ENCODE results near the gene RNF8.
"Not testable (repeated sequence)": the region's sequence is repeated elsewhere in the genome, so short reads cannot be mapped to it uniquely, and the experiment has no call there.

Gene RNF8

DNA sequence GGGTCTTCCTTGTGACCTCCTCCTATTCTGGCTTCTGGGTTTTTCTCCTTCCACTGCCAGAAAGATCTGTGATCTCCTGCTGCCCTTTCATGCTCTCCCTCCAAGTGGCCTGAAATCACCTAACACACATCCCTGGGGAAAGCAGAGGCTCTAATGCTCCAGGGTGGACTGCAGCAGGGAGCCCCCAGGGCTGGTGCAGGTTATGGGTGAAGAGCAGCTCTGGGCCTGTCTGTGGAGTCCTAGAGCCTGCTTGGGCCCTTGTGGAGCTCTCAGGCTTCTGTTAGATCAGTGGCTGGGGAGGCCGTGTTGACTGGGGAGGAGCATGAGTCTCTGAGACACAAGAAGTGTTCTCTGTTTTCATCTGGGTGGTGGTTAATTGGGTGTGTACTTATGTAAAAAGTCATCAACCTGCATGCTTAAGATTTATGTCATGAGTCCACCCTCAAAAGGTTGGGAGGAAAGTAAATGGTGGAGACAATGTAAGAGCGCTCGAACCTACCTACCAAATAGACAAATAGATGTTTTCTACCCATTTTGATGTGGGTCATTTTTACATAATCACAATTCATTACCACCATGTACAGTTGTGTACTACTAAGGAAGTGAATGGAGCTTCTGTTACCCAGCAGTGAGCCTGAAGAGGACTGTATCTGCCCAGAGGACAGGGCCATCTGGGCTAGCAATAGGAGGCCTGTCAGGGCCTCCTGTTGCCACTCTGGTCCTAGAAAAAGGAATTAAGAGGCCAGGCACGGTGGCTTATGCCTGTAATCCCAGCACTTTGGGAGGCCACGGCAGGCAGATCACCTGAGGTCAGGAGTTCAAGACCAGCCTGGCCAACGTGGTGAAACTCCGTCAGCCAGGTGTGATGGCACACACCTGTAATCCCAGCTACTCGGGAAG lies 32.0 kb upstream of the RNF8 start:
- no peak for DNase-seq

DNA sequence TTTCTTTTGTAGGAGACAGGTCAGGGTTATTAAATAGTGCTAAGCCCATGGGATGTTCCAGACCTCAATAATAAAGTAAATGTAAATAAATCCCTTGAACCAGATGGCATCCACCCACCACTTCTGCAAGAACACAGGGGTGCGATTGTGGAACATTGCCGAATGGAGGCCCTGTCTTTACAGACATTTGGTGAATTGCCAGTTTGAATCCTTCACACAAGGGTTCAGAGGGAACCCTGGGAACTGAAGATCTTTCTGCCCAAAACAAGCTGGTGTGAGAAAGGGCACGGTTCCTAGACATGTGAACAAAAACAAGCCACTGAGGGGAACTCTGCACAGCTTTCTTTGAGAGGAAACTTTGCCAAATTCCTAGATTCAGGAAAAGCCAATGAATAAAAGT lies 30.2 kb upstream of the RNF8 start:
- no peak for DNase-seq

DNA sequence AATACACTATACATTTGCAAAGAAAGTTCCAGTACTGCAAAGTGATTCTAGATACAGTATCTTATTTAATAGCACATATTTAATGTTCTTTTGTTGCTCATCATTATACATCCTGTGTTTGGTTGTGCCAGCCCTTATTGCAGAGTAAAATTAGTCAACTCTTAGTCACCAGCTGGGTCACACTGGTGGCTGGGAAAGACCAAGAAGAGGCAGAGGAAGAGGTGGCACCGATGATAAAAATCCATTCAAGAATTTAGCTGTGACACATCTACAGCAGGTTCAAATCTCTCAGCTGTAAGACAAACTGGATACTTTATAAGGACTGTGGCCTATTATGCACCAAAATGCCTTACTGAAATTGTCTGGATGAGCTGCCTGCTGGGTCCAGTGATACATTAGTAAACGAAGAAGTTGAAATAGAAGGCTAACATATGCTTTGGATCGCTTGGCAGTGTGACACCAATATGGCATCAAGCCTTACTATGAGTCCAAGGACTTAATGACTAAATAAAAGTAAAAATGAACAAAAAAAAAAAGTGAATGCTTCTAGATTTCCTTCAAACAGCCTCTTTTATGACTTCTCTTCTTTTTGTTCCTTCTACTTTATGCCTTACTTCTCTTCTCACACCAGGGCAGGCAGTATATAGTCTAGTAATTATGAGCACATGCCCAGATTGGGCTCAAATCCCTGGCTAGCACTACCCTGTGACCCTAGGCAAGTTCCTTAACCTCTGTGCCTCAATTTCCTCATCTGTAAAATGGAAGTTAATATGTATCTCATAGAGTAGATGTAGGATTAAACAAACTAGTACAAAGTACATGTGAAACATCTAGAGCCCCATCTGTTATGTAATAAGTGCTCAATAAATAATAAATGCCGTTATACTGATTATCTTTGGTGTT lies 29.4 kb upstream of the RNF8 start:
- peak; percentile 17 for DNase-seq

DNA sequence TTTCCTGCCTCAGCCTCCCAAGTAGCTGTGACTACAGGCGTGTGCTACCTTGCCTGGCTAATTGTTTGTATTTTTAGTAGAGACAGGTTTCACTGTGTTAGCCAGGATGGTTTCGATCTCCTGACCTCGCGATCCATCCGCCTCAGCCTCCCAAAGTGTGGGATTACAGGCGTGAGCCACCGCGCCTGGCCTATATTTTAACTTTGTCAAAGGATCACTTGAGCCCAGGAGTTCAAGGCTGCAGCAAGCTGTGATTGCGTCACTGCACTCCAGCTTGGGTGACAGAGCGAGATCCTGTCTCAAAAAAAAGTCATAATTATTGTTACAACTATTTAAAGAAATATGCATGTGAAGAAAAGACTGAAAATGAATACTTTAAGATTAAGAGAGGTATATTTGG lies 23.4 kb upstream of the RNF8 start:
- DNase-seq = not testable (repeated sequence)

DNA sequence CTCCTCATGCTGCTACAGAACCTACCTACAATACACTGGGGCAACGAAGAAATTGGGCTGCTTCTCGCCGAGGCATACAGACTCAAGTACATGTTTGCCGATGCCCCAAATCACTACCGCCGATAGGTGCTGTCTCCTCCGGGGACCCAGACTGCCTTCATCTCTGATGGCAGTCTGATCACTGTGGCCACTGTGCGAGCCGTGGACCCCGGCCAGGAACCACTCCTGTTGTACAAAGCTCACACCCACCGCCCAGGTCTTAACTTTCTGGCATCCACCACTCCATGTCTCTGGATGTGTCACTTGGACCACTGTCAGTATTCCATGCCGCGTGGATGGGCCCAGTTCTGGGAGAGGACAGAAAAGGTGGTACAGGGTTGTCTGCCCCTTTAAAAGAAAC lies 22.7 kb upstream of the RNF8 start:
- no peak for DNase-seq

DNA sequence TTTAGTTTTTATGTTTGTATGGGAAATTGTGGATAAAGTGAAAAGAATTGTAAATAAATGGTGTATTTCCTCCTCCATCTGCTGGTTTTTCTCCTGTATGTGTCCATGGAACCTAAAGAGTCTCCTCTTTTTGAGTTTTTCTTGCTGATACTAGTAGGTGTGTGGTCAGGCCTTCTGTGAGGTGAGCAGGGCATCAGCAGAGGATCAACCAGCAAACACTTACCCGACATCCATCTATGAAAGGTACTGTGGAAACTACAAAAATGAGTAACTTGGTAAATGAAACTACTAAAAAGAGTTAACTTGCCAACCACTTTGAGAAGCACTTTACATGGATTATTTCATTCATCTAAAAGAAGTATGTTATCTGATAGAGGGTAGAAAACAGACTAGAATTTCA lies 20.9 kb upstream of the RNF8 start:
- no peak for DNase-seq

DNA sequence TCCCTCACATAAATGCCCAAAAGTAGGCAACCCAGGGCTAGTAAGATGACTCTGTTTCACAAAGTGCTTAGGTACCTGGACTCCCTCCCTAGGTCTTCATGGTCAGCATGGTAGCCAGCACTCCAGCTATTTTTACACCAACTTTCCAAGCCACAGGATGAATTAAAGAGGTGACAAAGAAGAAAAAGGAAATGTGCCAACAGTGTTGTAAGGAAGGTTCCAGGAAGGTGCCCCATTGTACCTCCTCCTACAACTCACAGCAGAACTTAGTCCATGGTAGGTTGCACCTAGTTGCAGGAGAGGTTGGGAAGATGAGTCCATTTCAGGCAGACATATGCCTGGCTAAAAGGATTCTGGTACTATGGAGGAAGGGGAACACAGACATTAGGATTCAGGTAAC lies 19.7 kb upstream of the RNF8 start:
- no peak for DNase-seq

DNA sequence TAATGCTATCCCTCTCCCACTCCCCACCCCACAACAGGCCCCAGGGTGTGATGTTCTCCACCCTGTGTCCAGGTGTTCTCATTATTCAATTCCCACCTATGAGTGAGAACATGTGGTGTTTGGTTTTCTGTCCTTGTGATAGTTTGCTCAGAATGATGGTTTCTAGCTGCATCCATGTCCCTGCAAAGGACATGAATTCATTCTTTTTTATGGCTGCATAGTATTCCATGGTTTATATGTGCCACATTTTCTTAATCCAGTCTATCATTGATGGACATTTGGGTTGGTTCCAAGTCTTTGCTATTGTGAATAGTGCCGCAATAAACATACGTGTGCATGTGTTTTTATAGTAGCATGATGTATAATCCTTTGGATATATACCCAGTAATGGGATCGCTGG lies 15.5 kb upstream of the RNF8 start:
- DNase-seq = not testable (repeated sequence)

DNA sequence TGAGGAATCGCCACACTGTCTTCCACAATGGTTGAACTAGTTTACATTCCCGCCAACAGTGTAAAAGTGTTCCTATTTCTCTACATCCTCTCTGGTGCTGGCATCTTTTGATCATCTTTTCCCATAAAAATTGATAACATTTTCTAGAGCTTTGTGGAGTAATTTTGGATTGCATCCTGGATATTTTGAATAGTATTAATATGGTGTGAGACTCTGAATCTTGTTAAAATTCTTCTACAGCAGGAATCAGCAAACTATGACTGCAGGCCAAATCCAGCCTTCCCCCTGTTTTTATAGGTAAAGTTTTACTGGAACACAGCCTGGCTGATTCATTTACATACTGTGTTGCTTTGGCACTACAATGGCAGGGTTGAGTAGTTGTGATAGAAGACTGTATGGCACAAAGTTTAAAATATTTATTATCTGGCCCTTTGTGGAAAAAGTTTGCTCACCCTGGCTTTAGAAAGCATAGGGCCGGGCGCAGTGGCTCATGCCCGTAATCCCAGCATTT lies 15.0 kb upstream of the RNF8 start:
- no peak for DNase-seq

DNA sequence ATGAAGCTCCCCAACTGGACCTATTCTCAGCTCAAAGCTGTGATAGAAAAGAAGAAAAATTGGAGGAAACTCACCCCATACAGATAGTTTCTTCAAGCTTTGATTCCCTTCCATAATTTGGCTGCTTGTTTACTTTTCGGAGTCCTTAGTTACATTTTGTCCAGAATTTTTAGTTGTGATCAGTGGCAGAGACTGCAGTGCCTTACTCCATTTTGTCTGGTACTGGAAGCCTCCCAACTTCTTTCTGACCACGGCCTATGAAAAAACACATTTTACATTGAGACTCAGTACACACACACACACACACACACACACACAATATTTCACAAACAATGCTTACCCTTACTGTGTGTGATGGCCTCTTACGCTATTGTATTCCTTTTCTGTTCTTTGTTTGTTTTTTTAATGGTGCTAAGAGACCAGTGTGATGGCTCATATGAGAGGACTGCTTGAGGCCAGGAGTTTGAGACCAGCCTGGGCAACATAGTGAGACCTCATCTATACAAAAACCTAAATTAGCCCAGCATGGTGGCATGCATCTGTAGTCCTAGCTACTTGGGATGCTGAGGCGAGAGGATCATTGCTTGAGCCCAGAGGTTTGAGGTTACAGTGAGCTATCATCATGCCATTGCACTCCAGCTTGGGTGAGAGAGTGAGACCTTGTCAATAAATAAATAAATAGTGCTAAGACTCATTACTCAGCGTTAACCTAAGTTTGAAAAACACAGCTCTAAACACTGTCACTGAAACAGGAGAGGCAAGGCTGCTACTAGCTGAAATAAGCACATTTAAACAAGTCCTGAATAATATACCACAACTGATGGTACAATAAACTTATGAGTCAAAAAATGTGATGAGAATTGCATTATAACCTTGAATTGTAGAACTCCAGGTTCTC lies 13.8 kb upstream of the RNF8 start:
- no peak for DNase-seq

DNA sequence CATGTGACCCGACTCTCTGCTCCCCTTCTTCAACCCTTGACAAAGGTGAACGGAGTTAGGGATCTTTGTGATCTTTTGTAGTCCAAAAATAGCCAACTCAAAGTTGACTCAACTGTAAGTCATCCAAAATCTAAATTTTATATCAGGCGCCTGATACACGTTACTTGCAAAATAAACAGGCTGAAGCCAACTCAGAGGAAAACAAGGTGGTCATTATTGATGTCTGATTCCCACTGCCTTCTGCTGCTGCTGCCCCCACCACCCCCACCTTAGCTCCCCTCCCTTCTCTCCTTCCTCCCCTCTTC lies 13.2 kb upstream of the RNF8 start:
- no peak for DNase-seq

DNA sequence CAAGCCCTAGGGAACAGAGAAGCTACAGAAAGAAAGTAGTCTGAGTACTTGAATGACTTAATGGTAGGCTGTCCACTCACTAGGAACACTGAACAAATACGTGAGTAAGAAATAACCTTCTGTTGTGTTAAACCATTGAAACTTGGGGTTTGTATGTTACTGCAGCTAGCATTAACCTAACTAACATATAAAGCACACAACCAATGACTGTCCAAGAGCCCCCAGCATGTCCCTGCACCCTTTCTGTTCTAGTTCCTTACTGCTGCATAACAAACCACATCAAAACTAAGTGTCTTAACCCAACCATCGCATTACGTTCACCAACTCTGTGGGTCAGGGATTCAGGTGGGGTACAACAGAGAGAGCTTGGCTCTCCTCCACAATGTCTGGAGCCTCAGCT lies 10.5 kb upstream of the RNF8 start:
- no peak for DNase-seq

DNA sequence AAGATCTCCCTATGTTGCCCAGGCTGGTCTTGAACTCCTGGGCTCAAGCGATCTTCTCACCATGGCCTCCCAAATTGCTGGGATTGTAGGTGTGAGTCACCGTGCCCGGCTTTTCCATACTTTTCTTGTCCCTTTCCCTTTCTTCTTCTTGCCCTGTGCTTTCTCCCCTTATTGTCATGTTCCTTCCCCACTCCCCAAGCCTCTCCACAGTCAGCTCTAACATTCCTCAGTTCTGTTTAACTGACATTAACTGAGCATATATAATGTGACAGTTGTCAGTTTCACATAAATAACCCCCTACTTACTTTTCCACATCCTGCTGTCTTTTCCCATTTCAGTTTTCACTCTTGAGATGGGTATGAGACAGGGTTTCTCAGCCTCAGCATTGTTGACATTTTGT lies 9.5 kb upstream of the RNF8 start:
- no peak for DNase-seq

DNA sequence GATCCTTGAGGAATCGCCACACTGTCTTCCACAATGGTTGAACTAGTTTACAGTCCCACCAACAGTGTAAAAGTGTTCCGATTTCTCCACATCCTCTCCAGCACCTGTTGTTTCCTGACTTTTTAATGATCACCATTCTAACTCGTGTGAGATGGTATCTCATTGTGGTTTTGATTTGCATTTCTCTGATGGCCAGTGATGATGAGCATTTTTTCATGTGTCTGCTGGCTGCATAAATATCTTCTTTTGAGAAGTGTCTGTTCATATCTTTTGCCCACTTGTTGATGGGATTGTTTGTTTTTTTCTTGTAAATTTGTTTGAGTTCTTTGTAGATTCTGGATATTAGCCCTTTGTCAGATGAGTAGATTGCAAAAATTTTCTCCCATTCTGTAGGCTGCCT lies 8.0 kb upstream of the RNF8 start:
- DNase-seq = not testable (repeated sequence)

DNA sequence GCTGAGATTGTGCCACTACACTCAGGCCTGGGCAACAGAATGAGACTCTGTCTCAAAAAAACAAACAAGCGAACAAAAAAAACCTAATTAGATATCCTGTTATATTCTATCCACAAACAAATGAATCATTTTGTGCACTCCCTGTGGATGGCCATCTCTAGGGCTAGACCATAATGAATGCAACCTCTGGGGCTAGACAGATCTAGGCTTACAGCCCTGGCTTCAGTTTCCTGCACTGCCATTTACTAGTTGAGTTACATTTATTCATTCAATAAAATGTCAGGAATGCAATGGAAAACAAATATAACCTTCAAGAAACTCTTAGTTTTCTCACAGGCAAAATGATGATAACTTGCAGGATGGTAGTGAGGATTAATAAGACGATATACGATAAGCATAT lies 6.6 kb upstream of the RNF8 start:
- no peak for DNase-seq

DNA sequence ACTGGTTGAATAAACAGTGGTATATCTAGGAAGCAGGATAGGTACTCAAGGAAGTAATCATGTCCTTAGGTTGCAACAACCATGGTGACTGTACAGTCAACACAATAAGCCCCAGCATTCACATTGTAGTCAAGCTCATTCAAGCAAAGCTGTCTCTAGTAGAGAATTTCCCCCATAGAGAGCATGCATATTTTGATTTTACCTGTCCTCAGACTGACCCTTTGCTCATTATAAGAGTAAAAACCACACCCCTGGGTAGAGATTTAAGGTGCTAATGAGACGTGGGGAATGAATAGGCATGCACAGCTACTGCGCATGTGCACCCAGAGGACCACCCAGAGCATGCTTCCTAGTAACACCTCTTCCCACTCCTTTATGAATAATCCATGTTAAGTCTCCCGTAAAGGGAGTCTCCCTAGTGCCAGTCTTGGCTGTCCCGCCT lies 6.1 kb upstream of the RNF8 start:
- no peak for DNase-seq

DNA sequence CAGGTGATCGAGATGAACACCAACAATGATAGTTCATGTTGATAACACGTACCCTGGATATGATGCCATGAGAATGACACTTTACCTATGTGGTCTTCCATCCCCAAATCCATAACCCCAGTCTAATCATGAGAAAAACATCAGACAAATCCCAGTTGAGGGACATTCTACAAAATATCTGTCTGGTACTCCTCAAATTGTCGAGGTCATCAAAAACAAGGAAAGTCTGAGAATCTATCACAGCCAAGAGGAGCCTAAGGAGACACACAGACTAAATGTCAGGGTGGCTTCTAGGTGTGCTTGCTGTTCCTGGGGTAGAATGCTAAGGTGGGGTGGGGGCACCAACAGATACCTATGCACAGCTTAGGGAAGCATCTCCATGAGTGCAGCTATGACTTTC lies 2.8 kb upstream of the RNF8 start:
- no peak for DNase-seq

DNA sequence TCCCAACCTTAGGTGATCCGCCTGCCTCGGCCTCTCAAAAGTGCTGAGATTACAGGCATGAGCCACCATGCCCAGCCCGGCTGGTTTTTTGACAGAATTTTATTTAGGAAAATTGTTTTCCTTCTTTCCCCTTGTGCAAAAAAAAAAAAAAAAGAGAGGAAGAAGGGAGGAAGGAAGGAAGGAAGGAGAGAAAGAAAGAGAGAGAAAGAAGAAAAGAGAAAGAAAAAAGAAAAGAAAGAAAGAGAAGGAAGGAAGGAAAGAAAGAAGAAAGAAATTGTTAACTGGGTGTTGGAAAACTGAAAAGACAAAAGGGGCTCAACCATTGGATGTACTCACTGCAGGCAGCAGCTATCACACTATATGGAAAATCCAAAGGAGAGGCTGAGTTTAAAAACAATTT lies 1.4 kb upstream of the RNF8 start:
- no peak for DNase-seq

DNA sequence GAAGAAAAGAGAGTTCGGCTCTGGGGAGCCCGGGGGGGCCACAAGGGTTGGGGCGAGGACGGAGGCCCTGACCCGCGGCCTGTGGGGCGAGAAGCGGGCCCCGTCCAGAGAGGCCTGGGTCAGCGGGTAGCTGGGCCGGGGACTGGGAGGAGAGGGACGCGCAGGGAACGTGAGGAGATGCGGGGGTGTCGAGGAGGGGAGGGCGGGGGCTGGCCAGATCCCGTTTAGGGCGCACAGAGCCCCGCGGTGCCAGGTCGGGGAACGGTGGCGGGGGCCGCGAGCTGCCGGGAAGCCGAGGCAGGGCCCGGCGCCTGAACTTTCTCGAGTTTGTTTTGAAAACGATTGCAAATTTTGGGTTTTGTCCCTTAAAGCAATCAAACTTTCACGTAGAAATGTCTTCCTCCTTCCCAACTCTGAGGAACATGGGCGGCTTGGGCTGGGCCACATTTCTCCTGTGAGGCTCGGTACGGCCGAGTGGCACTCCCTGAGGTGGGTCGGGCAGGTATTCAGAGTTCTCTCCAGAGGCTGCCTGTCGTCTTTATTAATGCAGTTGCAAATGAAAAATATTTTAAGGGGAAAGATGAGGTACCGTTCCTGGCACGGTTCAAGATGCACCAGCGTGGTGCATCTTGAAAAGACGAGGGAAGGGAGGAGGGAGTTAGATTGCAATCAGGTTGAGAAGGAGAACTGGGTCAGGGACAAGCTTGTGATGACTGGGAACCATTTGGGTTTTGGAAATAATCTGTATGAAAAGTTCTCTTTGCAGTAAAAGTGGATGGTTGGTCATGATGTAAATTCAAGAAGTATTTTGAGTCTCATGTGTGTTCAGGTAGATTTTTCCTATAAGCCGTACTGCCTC lies 972 bp downstream of the RNF8 start:
- DNase-seq = peak; percentile 21

DNA sequence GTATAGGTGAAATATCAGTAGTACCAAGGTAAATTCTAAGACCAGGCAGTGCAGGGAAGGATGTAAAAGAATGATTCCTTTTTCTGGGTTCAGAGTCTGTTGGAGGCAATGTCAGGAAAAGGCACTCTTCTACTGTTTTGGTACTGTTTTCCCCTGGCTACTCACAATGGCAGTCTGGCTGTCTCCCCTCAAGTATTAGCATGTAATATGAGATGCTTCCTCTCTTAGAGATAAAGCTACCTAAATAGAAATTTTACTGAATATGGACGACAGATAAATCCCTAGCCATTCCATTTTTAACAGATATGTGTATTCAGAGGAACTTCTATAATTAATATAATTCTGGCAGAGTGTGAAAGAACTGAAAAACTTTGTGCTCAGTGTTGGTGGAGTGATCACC lies 3.5 kb downstream of the RNF8 start:
- DNase-seq = no peak

DNA sequence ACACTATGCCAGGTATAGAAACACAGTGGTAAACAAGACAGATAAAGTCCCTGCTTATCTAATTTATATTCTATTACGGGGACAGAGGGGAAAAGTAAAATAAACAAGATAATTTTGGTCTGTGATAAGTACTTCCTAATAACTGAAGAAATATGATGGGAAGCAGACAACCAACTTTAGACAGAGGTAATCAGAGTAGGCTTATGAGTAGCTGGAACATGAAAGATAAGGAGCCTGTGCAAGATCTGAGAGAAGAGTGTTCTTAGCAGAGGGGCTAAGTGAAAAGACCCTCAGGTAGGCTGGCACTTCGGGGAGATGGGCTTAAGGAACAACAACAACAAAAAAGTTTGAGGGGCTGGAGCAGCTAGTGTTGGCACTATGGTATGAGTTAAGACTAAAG lies 4.1 kb downstream of the RNF8 start:
- no peak for DNase-seq

DNA sequence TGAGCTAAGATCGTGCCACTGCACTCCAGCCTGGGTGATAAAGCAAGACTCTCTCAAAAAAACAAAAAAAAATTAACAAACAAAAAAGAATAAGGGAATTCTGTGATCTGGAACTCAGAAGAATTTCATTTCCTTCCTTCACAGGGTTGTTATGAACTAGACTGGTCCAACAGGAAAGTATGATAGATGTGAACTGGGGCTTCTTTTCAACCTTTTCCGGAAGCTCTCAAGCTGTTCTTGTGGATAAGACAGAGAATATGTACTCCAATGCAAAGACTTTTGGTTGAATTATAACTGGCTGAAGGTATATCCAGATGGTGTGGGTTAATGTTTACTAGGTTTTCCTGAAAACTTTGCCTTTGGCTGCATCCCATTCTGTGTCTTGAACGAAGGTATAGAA lies 5.3 kb downstream of the RNF8 start:
- no peak for DNase-seq
